Neural progenitor cell (in vitro differentiated cells): ENCODE measurements around the gene PRCP.

Source experiments
- CTCF ChIP-seq: fragments of 200-600 bp; sonication (generic); IDR thresholded peaks from 2 replicates; pipeline ENCODE4 v1.5.1; 2017; ENCODE audit warnings: antibody characterized with exemption, mild to moderate bottlenecking
- EZH2 ChIP-seq: fragments of 200-600 bp; sonication (generic); IDR thresholded peaks from 2 replicates; pipeline ENCODE4 v1.6.1; 2017; ENCODE audit warnings: antibody characterized with exemption, mild to moderate bottlenecking, moderate library complexity
- EZH2phosphoT487 ChIP-seq: fragments of 200-600 bp; sonication (generic); IDR thresholded peaks from 2 replicates; pipeline ENCODE4 v1.6.1; 2017; ENCODE audit warnings: antibody characterized with exemption

- TF ChIP-seq CTCF (no peak), EZH2phosphoT487 (no peak), EZH2 (no peak)
Measured at GRCh38 chr11:82792319-82792718, 107.9 kb downstream of the PRCP start.
